GM18499 (cell line): ENCODE data around the gene TMOD1.

Experiments
- ATAC-seq: cut with Tn5 transposase; IDR thresholded peaks from one replicate; pipeline ENCODE4 v1.9.1; 2021; ENCODE audit warnings: moderate number of reproducible peaks; ENCODE audit not compliant: insufficient read depth, unreplicated experiment

Gene TMOD1

GRCh38 chr9:97536480-97536879, 35.0 kb downstream of the TMOD1 start:
- ATAC-seq: no peak

GRCh38 chr9:97543561-97543960, 42.1 kb downstream of the TMOD1 start:
- no peak for ATAC-seq

- ATAC-seq: no peak
Observed at GRCh38 chr9:97545486-97545885, 44.0 kb downstream of the TMOD1 start.

GRCh38 chr9:97547098-97547829, 45.8 kb downstream of the TMOD1 start:
- ATAC-seq: no peak

DNA sequence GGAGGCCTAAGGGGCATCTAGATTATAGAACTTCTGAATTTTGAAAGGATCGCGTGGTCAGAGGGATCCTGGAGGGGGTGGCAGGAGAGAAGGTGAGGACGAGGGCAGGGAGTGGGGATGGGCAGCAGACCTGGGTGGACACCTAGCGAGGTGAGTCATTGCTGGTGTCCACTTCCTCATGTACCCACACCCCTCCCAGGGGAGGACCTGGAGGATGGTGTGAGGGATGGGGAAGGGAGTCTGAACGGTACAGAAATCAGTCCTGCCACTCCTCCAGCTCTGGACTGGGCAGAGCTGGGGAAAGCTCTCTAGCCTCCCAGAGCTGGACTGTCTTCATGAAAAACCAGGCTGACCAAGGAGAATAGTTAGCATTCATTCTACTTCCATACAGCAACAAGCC, 46.9 kb downstream of the TMOD1 start:
- ATAC-seq: no peak

GRCh38 chr9:97548819-97549540, 47.5 kb downstream of the TMOD1 start:
- ATAC-seq: no peak

DNA sequence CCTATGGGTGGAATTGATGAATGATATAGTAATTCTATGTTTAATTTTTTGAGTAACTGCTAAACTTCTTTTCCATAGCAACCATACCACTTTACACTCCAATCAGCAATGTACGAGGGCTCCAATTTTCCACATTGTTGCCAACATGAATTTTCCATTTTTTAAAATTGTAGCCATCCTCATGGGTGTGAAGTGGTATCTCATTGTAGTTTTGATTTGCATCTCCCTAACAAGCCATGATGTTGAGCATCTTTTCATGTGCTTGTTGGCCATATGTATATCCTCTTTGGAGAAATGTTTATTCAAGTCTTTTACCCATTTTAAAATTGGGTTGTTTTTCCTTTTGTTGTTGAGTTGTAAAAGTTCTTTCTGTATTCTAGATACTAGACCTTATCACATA, 48.9 kb downstream of the TMOD1 start:
- ATAC-seq: no peak

GRCh38 chr9:97551308-97551707, 49.8 kb downstream of the TMOD1 start:
- no peak for ATAC-seq

DNA sequence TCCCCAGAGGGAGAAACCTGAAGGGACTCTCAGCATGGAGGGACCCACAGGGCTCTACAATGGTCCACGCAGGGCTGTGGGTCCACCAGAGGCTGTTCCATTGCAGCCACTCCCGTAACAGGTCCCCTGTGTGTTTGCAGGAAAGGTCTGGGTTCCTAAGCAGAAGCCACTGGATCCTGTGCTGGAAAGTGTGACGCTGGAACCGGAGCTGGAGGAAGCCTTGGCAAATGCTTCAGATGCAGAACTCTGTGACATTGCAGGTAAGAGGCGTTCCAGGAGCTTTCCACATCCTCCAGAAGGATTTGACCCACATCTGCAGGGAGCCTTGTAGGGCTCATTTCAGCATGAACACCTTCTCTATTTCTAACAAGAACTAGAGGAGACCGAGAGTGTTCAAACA, 51.7 kb downstream of the TMOD1 start:
- no peak for ATAC-seq

GRCh38 chr9:97553841-97554240, 52.4 kb downstream of the TMOD1 start:
- ATAC-seq: no peak

- ATAC-seq: no peak
Observed at GRCh38 chr9:97554566-97555075, 53.2 kb downstream of the TMOD1 start.

DNA sequence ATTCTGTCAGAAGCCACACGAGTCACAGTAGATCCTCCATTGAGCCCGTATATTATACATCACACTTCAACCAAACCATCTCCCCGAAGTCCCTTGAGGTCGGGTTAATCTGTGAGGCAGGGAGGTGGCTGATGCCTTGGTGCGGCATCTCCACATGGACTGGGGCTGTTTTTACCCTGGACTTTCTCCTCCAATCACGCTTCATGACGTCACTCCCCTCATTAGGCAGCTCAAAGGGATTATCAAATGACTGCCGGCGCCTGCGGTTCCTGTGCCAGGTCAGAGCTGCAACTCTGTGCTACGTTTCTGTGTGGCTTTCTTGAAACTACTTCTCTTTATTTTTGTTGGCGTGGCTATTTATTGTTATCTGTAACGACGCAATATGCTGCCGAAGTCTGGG, 53.7 kb downstream of the TMOD1 start:
- ATAC-seq: no peak

DNA sequence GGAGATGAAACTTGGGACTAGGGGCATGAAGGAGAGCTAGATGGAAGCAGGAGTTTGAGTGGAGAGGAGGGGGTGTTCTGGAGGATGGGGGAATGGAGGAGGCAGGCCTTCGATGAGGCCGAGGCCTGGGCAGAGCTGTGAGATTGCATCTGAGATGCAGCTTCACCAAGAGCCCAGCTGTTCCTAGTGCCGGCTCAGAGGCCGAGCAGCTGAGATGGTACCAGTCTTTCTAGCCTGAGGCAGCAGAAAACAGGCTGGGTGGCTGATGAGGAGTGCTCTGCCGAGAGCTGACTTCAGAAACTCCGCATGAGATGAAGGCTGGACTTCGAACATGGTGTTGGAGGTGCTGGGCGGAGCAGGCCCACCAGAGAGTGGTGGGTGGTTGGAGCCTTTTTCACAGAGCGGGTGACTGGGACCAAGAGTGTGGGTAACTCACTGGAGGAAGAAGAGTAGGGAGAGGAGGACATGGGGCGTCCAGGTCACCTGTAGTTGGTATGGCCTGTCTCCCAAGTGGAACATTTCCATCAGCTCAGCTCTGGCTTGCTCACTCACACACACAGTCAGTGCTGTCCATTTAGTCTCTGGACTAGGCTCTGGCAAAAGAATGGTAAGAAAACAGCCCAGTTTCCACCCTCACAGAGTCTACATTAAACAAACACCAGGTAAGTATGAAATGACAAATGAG, 54.7 kb downstream of the TMOD1 start:
- no peak for ATAC-seq

DNA sequence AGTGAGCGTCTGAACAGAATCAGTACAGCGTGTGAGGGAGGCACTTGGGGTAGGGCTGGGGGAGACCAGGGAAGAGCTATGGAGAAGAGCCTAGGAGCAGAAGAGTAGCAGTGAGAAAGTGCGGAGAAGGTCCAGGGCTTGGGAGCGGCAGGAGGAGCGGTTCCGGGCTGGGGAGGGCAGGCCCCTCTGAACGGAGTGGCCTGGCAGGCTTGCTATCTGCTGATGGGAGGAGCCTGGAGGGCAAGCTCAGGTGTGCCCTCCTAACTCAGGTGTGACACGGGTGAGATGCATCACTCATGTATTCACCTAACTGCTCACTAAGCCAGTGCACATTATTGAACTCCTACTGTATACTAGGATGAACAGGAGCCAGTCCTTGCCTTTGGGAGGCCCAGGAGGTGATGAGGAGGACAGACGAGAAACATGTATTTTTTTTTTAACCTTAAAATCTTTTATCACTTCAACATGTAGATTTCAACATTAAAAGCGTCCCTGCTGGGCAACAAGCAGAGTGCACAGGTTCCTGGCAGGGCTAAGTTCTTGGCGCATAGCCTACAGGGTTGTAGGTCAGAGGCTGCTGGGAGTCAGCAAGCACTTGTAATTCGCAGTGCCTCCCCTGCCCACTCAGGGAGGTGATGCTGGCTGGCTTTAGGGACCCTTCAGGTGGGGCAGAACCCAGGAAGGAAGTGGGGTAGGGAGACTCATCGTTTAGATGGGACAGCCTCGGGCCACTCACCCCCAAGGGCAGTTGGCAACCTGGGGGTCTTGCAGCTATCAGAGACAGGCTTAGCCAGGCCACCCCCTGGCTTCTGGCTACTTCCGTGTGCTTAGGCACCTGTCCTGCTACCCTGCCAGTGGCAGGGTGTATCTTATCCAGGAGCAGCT, 55.5 kb downstream of the TMOD1 start:
- no peak for ATAC-seq

DNA sequence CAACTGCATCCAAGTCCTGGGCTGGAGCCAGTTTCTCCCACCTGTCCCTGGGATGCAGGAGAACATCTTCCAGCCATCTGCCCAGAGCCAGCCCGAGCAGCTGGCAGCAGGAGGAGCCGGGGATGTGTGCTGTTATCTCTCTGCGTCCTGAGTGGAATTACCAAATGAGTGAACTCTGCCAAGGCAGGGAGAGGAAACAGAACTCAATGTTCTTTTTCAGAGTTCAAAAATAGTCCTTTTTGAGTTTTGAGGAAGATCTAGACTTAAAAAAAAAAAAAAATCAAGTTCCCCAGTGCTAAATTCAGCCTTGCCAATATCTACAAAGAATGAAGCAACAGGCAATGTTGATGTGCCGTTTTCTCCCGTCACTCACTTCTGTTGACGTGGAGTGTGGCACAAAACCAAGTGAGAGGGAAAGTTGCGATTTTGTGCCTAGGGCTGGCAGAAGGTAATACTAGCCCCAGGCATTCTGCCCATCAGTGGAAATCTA, 56.2 kb downstream of the TMOD1 start:
- no peak for ATAC-seq

- ATAC-seq: no peak
Observed at GRCh38 chr9:97558701-97559101, 57.2 kb downstream of the TMOD1 start.

DNA sequence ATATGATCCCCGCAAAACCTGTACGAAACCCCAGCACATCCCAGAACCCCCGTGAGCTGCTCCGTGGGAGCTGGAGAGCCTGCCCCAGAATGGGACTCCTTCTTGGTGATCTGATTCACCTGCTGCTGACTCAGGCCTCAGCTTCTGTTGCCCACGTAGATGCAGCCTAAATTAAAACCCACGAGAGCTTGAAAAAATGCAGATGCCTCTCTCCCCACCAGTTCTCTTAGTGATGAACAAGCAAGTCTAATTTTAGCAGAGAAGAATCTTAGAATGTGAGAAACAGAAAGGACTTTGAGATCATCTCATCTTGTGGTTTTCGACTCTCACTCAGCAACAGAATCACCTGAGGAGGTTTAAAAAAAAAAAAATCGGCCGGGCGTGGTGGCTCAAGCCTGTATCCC, 57.6 kb downstream of the TMOD1 start:
- ATAC-seq: peak; percentile 57

GRCh38 chr9:97560154-97560553, 58.7 kb downstream of the TMOD1 start:
- no peak for ATAC-seq

DNA sequence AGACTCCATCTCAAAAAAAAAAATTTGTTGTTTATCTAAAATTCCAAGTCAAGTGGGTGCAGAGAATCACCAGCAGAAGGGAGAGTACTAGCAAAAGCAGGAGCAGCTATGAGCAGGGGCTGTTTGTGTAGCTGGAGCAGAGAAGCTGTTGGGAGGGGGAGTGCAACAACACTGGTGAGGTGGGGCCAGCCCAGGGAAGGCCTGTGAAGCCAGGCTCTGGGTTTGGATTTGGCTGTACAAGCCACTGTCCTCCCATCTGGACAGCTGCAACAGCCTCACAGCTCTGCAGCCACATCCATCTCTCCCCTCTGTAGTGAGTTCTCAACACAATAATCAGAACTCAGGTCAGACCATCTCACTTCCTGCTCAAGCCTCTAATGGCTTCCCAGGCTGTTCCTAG, 59.4 kb downstream of the TMOD1 start:
- ATAC-seq: no peak

DNA sequence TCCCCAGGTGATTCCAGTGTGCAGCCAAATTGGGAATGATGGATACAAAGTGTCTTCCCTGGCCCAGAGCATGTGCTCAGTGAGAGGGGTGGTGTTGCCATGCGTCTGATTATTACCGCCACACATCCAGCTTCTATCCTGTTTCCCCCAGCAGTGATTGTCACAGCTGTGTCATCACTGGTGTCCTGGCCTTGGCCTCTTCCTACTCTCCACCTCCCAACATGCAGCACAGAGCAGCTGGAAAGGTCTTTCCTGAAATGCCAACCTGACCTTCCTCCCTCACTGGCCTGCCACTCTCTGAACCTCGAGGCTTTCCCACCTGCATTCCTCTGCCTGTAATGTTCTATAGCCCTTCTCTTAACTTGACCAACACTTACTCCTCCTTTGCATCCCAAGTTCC, 60.0 kb downstream of the TMOD1 start:
- no peak for ATAC-seq
